ENCODE measurements around the gene PGM1. TPM values are rescaled to one million over a fixed set of nuclear protein-coding genes. Genes with fewer than 3 reads are reported as not detected.

The PGM1 gene
- total RNA-seq, 1 experiment from 2014 or later, result 124 TPM

DNA sequence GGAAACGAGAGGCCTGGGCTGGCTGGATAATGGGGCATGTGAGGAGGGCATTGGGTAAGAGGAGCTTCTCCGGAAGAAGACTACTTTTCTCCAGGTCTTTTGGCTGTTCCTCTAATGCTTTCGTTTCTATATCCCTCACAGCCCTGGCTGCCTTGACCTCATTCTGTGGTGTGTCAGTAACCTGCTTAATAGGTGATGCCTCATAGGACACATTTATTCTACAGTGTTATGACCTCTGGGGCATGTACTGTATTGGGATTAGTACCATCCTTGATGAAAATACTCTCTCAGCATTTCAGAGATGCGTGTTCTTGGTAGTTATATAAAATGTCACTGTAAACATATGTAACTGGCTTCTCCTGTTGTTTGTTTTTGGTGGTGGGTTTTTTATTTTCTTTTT is 40.1 kb downstream of the PGM1 start:
- H3K27me3 ChIP-seq (ENCODE audit: low read length), result no peaks in the 10 kb centered on the region
- H3K9ac ChIP-seq (ENCODE audit: low read length), result no peak overlapping the region
- no peaks in the 10 kb centered on the region for H3K9me3 ChIP-seq (ENCODE audit: low read length)
- ChIA-PET POLR2A (ENCODE audit: unreplicated experiment) (interaction anchor here (0.5 kb wide), 1 partner anchor 1021 kb away, joined by 5 read pairs; no protein-coding TSS in a partner anchor), CTCF (no interaction called here)
- ATAC-seq, result no peak
- BruUV-seq (replicated peaks), result no TSS peak
- no peak overlapping the region for H3K4me3 ChIP-seq (ENCODE audit: low read length)
- DNase-seq, result no peak
- peaks cover 6% of the 10 kb centered on the region for H3K4me1 ChIP-seq (ENCODE audit: insufficient read depth, low read length)
- no peak for TF ChIP-seq EZH2 (IDR thresholded peaks at IDR 0.05; ENCODE audit: low read length, unreplicated experiment)
- no peak for TF ChIP-seq EZH2phosphoT487 (IDR thresholded peaks at IDR 0.05; ENCODE audit: borderline replicate concordance, low read length)
- TF ChIP-seq, protein P1, sequence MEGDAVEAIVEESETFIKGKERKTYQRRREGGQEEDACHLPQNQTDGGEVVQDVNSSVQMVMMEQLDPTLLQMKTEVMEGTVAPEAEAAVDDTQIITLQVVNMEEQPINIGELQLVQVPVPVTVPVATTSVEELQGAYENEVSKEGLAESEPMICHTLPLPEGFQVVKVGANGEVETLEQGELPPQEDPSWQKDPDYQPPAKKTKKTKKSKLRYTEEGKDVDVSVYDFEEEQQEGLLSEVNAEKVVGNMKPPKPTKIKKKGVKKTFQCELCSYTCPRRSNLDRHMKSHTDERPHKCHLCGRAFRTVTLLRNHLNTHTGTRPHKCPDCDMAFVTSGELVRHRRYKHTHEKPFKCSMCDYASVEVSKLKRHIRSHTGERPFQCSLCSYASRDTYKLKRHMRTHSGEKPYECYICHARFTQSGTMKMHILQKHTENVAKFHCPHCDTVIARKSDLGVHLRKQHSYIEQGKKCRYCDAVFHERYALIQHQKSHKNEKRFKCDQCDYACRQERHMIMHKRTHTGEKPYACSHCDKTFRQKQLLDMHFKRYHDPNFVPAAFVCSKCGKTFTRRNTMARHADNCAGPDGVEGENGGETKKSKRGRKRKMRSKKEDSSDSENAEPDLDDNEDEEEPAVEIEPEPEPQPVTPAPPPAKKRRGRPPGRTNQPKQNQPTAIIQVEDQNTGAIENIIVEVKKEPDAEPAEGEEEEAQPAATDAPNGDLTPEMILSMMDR (conservative IDR thresholded peaks at IDR 0.05; ENCODE audit: low read depth, low read length), result no peak
- H3K4me2 ChIP-seq (ENCODE audit: low read length), result no peak overlapping the region
- intact Hi-C loops (cut with micrococcal nuclease), result no loop called here
- H3F3A ChIP-seq (ENCODE audit: low read length, unreplicated experiment), result no peaks in the 10 kb centered on the region
- no peaks in the 10 kb centered on the region for H3K79me2 ChIP-seq (ENCODE audit: low read length)
- H4K20me1 ChIP-seq (ENCODE audit: low read length), result no peaks in the 10 kb centered on the region
- no peak overlapping the region for H3K27ac ChIP-seq (ENCODE audit: low read length)
- peaks cover 48% of the 10 kb centered on the region for H3K36me3 ChIP-seq (ENCODE audit: low read depth, low read length)
- H2AFZ ChIP-seq (ENCODE audit: low read length), result no peak overlapping the region
- H3K9me2 ChIP-seq (replicated peaks; ENCODE audit: low read length), result no peaks in the 10 kb centered on the region

DNA sequence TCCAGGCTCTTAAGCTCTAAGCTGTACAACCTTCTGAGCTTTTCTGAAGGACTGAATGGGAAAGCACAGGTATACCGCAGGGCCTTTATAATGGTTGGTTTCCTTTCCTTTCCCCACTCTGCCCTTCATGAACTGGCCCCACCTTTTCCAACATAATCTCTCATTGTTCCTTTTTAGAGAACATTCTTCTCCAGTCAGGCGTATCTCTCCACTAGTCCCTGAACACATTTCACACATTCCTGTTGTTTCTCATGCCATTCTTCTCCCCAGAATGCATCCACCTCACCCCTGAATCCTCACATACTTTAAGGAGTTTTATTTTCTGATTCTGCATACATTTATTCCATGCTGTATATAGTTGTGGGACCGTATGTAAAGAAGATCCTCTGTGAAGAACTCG is 41.3 kb downstream of the PGM1 start:
- BruUV-seq (replicated peaks), result no TSS peak
- Histone ChIP-seq H3K27ac (ENCODE audit: low read length) (no peak overlapping the region), H3K4me2 (ENCODE audit: low read length) (no peak overlapping the region), H3K79me2 (ENCODE audit: low read length) (no peaks in the 10 kb centered on the region), H3K27me3 (ENCODE audit: low read length) (no peaks in the 10 kb centered on the region), H3K4me1 (ENCODE audit: insufficient read depth, low read length) (no peaks in the 10 kb centered on the region), H3K36me3 (ENCODE audit: low read depth, low read length) (peaks cover 59% of the 10 kb centered on the region), H4K20me1 (ENCODE audit: low read length) (no peaks in the 10 kb centered on the region), H3K4me3 (ENCODE audit: low read length) (no peak overlapping the region), H2AFZ (ENCODE audit: low read length) (no peak overlapping the region), H3K9me2 (replicated peaks; ENCODE audit: low read length) (no peaks in the 10 kb centered on the region), H3K9ac (ENCODE audit: low read length) (no peak overlapping the region), H3K9me3 (ENCODE audit: low read length) (no peaks in the 10 kb centered on the region), H3F3A (ENCODE audit: low read length, unreplicated experiment) (no peaks in the 10 kb centered on the region)
- CTCF ChIA-PET, result no interaction called here
- POLR2A ChIA-PET (ENCODE audit: unreplicated experiment), result no interaction called here
- ATAC-seq (no peak), DNase-seq (no peak)
- no peak for TF ChIP-seq EZH2 (IDR thresholded peaks at IDR 0.05; ENCODE audit: low read length, unreplicated experiment)
- TF ChIP-seq, protein P1 (conservative IDR thresholded peaks at IDR 0.05; ENCODE audit: low read depth, low read length), result no peak
- no peak for TF ChIP-seq EZH2phosphoT487 (IDR thresholded peaks at IDR 0.05; ENCODE audit: borderline replicate concordance, low read length)
- intact Hi-C loops (cut with micrococcal nuclease), result no loop called here

DNA sequence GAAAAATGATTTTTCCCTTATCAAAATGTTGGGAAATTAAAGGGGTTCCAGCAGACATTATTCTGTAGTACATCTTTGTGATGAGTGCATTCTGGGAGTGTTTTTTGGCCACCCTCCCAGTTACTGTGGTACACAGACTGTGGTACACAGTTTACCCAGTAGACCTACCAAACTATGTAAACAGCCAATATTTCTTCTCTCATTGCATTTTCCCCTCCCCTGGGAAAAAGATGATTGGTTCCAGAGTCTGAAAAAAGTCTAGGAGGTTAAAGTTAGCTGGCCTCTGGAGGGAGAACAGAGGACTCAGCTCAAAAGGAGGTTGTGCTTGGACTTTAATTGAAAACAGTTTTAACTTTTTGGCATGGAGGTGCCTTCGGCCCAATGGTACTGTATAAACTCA is 42.5 kb downstream of the PGM1 start:
- Histone ChIP-seq H3K4me1 (ENCODE audit: insufficient read depth, low read length) (no peaks in the 10 kb centered on the region), H3K4me2 (ENCODE audit: low read length) (no peak overlapping the region), H3K27me3 (ENCODE audit: low read length) (no peaks in the 10 kb centered on the region), H3K27ac (ENCODE audit: low read length) (no peak overlapping the region), H3K9me2 (replicated peaks; ENCODE audit: low read length) (no peaks in the 10 kb centered on the region), H4K20me1 (ENCODE audit: low read length) (no peaks in the 10 kb centered on the region), H3K9ac (ENCODE audit: low read length) (no peak overlapping the region), H3K4me3 (ENCODE audit: low read length) (no peak overlapping the region), H3K79me2 (ENCODE audit: low read length) (no peaks in the 10 kb centered on the region), H3K9me3 (ENCODE audit: low read length) (no peaks in the 10 kb centered on the region), H2AFZ (ENCODE audit: low read length) (no peak overlapping the region), H3F3A (ENCODE audit: low read length, unreplicated experiment) (no peaks in the 10 kb centered on the region), H3K36me3 (ENCODE audit: low read depth, low read length) (peaks cover 53% of the 10 kb centered on the region)
- DNase-seq, result no peak
- intact Hi-C loops (cut with micrococcal nuclease), result no loop called here
- BruUV-seq (replicated peaks), result no TSS peak
- CTCF ChIA-PET, result interaction anchor here (0.6 kb wide), 1 partner anchor 15 kb away, joined by 3 read pairs; no protein-coding TSS in a partner anchor
- POLR2A ChIA-PET (ENCODE audit: unreplicated experiment), result no interaction called here
- no peak for ATAC-seq
- no peak for TF ChIP-seq EZH2 (IDR thresholded peaks at IDR 0.05; ENCODE audit: low read length, unreplicated experiment)
- no peak for TF ChIP-seq EZH2phosphoT487 (IDR thresholded peaks at IDR 0.05; ENCODE audit: borderline replicate concordance, low read length)

All from PC-3 (cell line).